Ishikawa (cell line): ENCODE measurements around the gene MYO16.

ENCODE experiments used
- CEBPB ChIP-seq: IDR thresholded peaks from 2 replicates; pipeline ENCODE4 v1.6.1; 2012
- CREB1 ChIP-seq: IDR thresholded peaks from 2 replicates; pipeline ENCODE4 v1.6.1; 2012; ENCODE audit warnings: low read depth
- EGR1 ChIP-seq: IDR thresholded peaks from 2 replicates; pipeline ENCODE4 v1.6.1; 2012
- EP300 ChIP-seq: IDR thresholded peaks from 2 replicates; pipeline ENCODE4 v1.6.1; 2012; ENCODE audit warnings: borderline replicate concordance
- FOXM1 ChIP-seq: IDR thresholded peaks from 2 replicates; pipeline ENCODE4 v1.6.1; 2012; ENCODE audit warnings: low read depth, borderline replicate concordance
- MAX ChIP-seq: IDR thresholded peaks from 2 replicates; pipeline ENCODE4 v1.6.1; 2012
- NFIC ChIP-seq: IDR thresholded peaks from 2 replicates; pipeline ENCODE4 v1.6.1; 2012
- RAD21 ChIP-seq: IDR thresholded peaks from 2 replicates; pipeline ENCODE4 v1.6.1; 2012; ENCODE audit warnings: low read depth
- REST ChIP-seq: IDR thresholded peaks from 2 replicates; pipeline ENCODE4 v1.6.1; 2012; ENCODE audit warnings: low read depth, mild to moderate bottlenecking
- TAF1 ChIP-seq: IDR thresholded peaks from 2 replicates; pipeline ENCODE4 v1.6.1; 2012; ENCODE audit warnings: low read depth, mild to moderate bottlenecking
- TCF12 ChIP-seq: IDR thresholded peaks from 2 replicates; pipeline ENCODE4 v1.6.1; 2012; ENCODE audit warnings: low read depth
- TEAD4 ChIP-seq: IDR thresholded peaks from 2 replicates; pipeline ENCODE4 v1.6.1; 2012
- USF1 ChIP-seq: IDR thresholded peaks from 2 replicates; pipeline ENCODE4 v1.6.1; 2012
- YY1 ChIP-seq: IDR thresholded peaks from 2 replicates; pipeline ENCODE4 v1.6.1; 2012; ENCODE audit warnings: low read depth
- ZBTB7A ChIP-seq: IDR thresholded peaks from 2 replicates; pipeline ENCODE4 v1.6.1; 2012; ENCODE audit warnings: low read depth

Gene MYO16

GRCh38 chr13:108741930-108742329, 112.5 kb downstream of the MYO16 start:
- no peak for TF ChIP-seq TAF1
- no peak for TF ChIP-seq CREB1
- no peak for TF ChIP-seq TEAD4
- TF ChIP-seq USF1: no peak
- TF ChIP-seq RAD21: no peak
- TF ChIP-seq EGR1: no peak
- TF ChIP-seq YY1: no peak
- no peak for TF ChIP-seq CEBPB
- TF ChIP-seq TCF12: no peak
- no peak for TF ChIP-seq NFIC
- TF ChIP-seq EP300: no peak
- no peak for TF ChIP-seq MAX
- TF ChIP-seq FOXM1: no peak
- TF ChIP-seq REST: no peak
- no peak for TF ChIP-seq ZBTB7A

- TF ChIP-seq TCF12 (no peak), EGR1 (no peak), EP300 (no peak), YY1 (no peak), CEBPB (no peak), NFIC (no peak), FOXM1 (no peak), TAF1 (no peak), REST (no peak), CREB1 (no peak)
Measured at GRCh38 chr13:108742701-108743451, 113.5 kb downstream of the MYO16 start.

- TF ChIP-seq FOXM1: no peak
- TF ChIP-seq YY1: no peak
- TF ChIP-seq NFIC: no peak
- TF ChIP-seq CEBPB: no peak
- no peak for TF ChIP-seq MAX
- no peak for TF ChIP-seq REST
- TF ChIP-seq TAF1: no peak
- TF ChIP-seq EP300: no peak
- TF ChIP-seq ZBTB7A: no peak
- TF ChIP-seq RAD21: no peak
- no peak for TF ChIP-seq EGR1
- no peak for TF ChIP-seq TCF12
- TF ChIP-seq USF1: no peak
- TF ChIP-seq TEAD4: no peak
- TF ChIP-seq CREB1: no peak
Measured at GRCh38 chr13:108743522-108743921, 114.1 kb downstream of the MYO16 start.

- TF ChIP-seq RAD21 (no peak), YY1 (no peak), TCF12 (no peak), EGR1 (no peak), USF1 (no peak), CREB1 (no peak), CEBPB (no peak), NFIC (no peak), TEAD4 (no peak), FOXM1 (no peak), ZBTB7A (no peak), EP300 (no peak), TAF1 (no peak)
Measured at GRCh38 chr13:108747843-108748242, 118.4 kb downstream of the MYO16 start.
